Uterus (tissue), 2 donors: Measurements from ENCODE around the gene PANX2.

Source experiments
- CTCF ChIP-seq, 4 experiments: fragments of 200-600 bp in 2 of 4; fragments of 450-650 bp in 2 of 4; sonication (generic) in 2 of 4; IDR thresholded peaks; one replicate each; pipeline ENCODE4 v1.5.1; 2016 to 2019; ENCODE audit warnings: antibody characterized with exemption in 4 of 4, mild to moderate bottlenecking in 2 of 4, moderate library complexity in 1 of 4
- POLR2A ChIP-seq, 2 donors: fragments of 450-650 bp; IDR thresholded peaks; one replicate each; pipeline ENCODE4 v1.6.1; 2016; ENCODE audit warnings: antibody characterized with exemption in 2 of 2, mild to moderate bottlenecking in 1 of 2, moderate library complexity in 1 of 2

- TF ChIP-seq POLR2A (IDR thresholded peaks at IDR 0.05) (no peak), CTCF (IDR thresholded peaks at IDR 0.05) (no peak)
These were observed 31.7 kb downstream of the PANX2 start for GRCh38 chr22:50202130-50202666.
